GM12878 (cell line): Measurements from ENCODE around the gene DICER1. TPM values are rescaled to one million over a fixed set of nuclear protein-coding genes. Genes with fewer than 3 reads are reported as not detected.

Source experiments
- ATAC-seq: fragments of 200-7000 bp; cut with Tn5 transposase; 3 replicates; pipeline ENCODE4 v1.9.1; 2020; ENCODE audit warnings: mild to moderate bottlenecking, moderate library complexity
- BruUV-seq: library from RNA; stranded (reverse); fragments of 400-500 nt; replicated peaks from 2 replicates; lab custom pipeline; 2021; lab: Mats Ljungman, UMichigan
- CTCF ChIA-PET: fragments of 300-600 bp; sonication (Branson Sonifier 250); formaldehyde crosslinking; extraction: SDS; loops from one replicate; lab custom pipeline; 2021; ENCODE audit warnings: inconsistent platforms; lab: Yijun Ruan, JAX
- POLR2A ChIA-PET: fragments of 350-600 bp; formaldehyde crosslinking; extraction: SDS; loops from one replicate; lab custom pipeline; 2021; ENCODE audit warnings: inconsistent platforms; lab: Charles Lee
- RAD21 ChIA-PET: fragments of 300-600 bp; sonication (Branson Sonifier 250); formaldehyde crosslinking; loops from one replicate; lab custom pipeline; 2023; ENCODE audit warnings: antibody characterized with exemption; ENCODE audit not compliant: unreplicated experiment; lab: Charles Lee
- SMC1A ChIA-PET: fragments of 300-600 bp; sonication (Branson Sonifier 250); formaldehyde crosslinking; loops from one replicate; lab custom pipeline; 2023; ENCODE audit not compliant: unreplicated experiment, uncharacterized antibody; lab: Charles Lee
- DNase-seq: peaks from one replicate; pipeline ENCODE4 v3.0.0-alpha.2; 2011; ENCODE audit warnings: low read depth, low spot score
- FAIRE-seq: peaks from 3 replicates; lab custom pipeline; 2011; peaks lifted over from hg19 to GRCh38; lab: Jason Lieb, UNC
- H2AFZ ChIP-seq: 2 replicates; pipeline ENCODE4 v1.6.0; 2011; ENCODE audit warnings: low read depth, low read length, control low read depth; ENCODE audit not compliant: control insufficient read depth
- H3K27ac ChIP-seq: 2 replicates; pipeline ENCODE4 v1.5.1; 2011; ENCODE audit warnings: control low read depth; ENCODE audit not compliant: control insufficient read depth, insufficient read depth
- H3K27me3 ChIP-seq, 2 experiments: replicated peaks in 1 of 2; 2 replicates each; pipeline versions ENCODE4 v1.6.0 to v1.6.1; 2011; ENCODE audit warnings: low read length in 1 of 2; ENCODE audit not compliant: control insufficient read depth in 2 of 2, insufficient read depth in 2 of 2
- H3K36me3 ChIP-seq, 2 experiments: 2 replicates each; pipeline ENCODE4 v1.5.1; 2011; ENCODE audit warnings: low read length in 1 of 2; ENCODE audit not compliant: control insufficient read depth in 2 of 2, insufficient read depth in 2 of 2
- H3K4me1 ChIP-seq: 2 replicates; pipeline ENCODE4 v1.6.1; 2011; ENCODE audit warnings: mild to moderate bottlenecking, low read length, moderate library complexity, mixed read lengths; ENCODE audit not compliant: control insufficient read depth, insufficient read depth
- H3K4me2 ChIP-seq: 2 replicates; pipeline ENCODE4 v1.6.0; 2011; ENCODE audit warnings: control low read depth; ENCODE audit not compliant: control insufficient read depth, insufficient read depth
- H3K4me3 ChIP-seq: fragments of 200-600 bp; sonication (generic); 2 replicates; pipeline ENCODE4 v1.5.1; 2016
- H3K79me2 ChIP-seq: 2 replicates; pipeline ENCODE4 v1.6.0; 2011; ENCODE audit warnings: low read length; ENCODE audit not compliant: control insufficient read depth, insufficient read depth
- H3K9ac ChIP-seq: 2 replicates; pipeline ENCODE4 v1.8.0; 2011; ENCODE audit warnings: low read length, control low read depth, mixed read lengths; ENCODE audit not compliant: control insufficient read depth, insufficient read depth
- H3K9me3 ChIP-seq: replicated peaks from 3 replicates; pipeline ENCODE4 v1.5.1; 2011; ENCODE audit warnings: mild to moderate bottlenecking, low read length; ENCODE audit not compliant: control insufficient read depth, insufficient read depth
- H4K20me1 ChIP-seq: 2 replicates; pipeline ENCODE4 v1.6.0; 2011; ENCODE audit not compliant: control insufficient read depth, insufficient read depth
- CHD1 ChIP-seq: IDR thresholded peaks from 2 replicates; pipeline ENCODE4 v1.6.1; 2012; ENCODE audit warnings: low read depth, low read length, improper control_type of control experiment
- CHD2 ChIP-seq: IDR thresholded peaks from 2 replicates; pipeline ENCODE4 v1.6.1; 2011; ENCODE audit warnings: low read depth, low read length, improper control_type of control experiment, borderline replicate concordance
- GABPA ChIP-seq: IDR thresholded peaks from 2 replicates; pipeline ENCODE4 v1.6.1; 2014; ENCODE audit warnings: antibody characterized with exemption, low read depth, mild to moderate bottlenecking, inconsistent platforms
- KLF5 ChIP-seq: fragments of 450-650 bp; IDR thresholded peaks from 2 replicates; pipeline ENCODE4 v1.6.1; 2014; ENCODE audit warnings: mild to moderate bottlenecking; ENCODE audit not compliant: partially characterized antibody
- PAX5 ChIP-seq: IDR thresholded peaks from 2 replicates; pipeline ENCODE4 v1.6.1; 2011; ENCODE audit warnings: low read depth, low read length, borderline replicate concordance
- RCOR1 ChIP-seq: conservative IDR thresholded peaks from 2 replicates; pipeline ENCODE4 v1.6.1; 2012; ENCODE audit warnings: low read depth, low read length, improper control_type of control experiment
- SMC3 ChIP-seq: IDR thresholded peaks from 2 replicates; pipeline ENCODE4 v1.6.1; 2011; ENCODE audit warnings: low read length, improper control_type of control experiment, borderline replicate concordance
- WGBS: methylation state at CpG from one replicate; pipeline ENCODE4 v1.1.6; 2016; ENCODE audit warnings: low lambda C conversion rate; ENCODE audit not compliant: insufficient replicate concordance, insufficient coverage; ENCODE audit errors: missing lambda C conversion rate; 5-methylcytosine and 5-hydroxymethylcytosine counted together
- in situ Hi-C: fragments of 300-500 bp; cut with MboI; formaldehyde crosslinking; loops from 9 replicates; pipeline ENCODE4 v1.14.3; 2018; ENCODE audit warnings: mixed read lengths
- intact Hi-C: fragments of 100-400 bp; cut with micrococcal nuclease; formaldehyde crosslinking; loops from one replicate; pipeline ENCODE4 v1.14.2; 2022; ENCODE audit not compliant: unreplicated experiment
- polyA plus RNA-seq, 11 experiments: library from polyadenylated mRNA; depleted of rRNA in 4 of 11; unstranded in 6 of 11; stranded (reverse) in 5 of 11; fragments of >200 nt; fragmentation: Nextera tagmentation in 4 of 11; fragmentation: Illumina TruSeq in 1 of 11; extraction: Ambion mirVana in 4 of 11; extraction: Trizol in 1 of 11; gene quantifications; 1 replicate in 1 of 11; 2 replicates in 10 of 11; pipeline versions ENCODE4 v1.2.1 to v1.2.3, GENCODE V29; 2011 to 2016; ENCODE audit warnings: inconsistent platforms in 2 of 11, missing spikeins in 2 of 11, low read depth in 1 of 11
- total RNA-seq, 4 experiments: library from RNA; depleted of rRNA in 3 of 4; stranded (reverse); fragments of >200 nt in 3 of 4; fragmentation: Illumina TruSeq in 1 of 4; extraction: Trizol in 1 of 4; gene quantifications; 2 replicates each; pipeline versions ENCODE4 v1.2.1 to v1.2.3, GENCODE V29; 2013 to 2021
- TF ChIP-seq, protein P1 (sequence below): fragments of 450-650 bp; IDR thresholded peaks from 2 replicates; pipeline ENCODE4 v1.6.1; 2017; ENCODE audit warnings: mild to moderate bottlenecking, moderate library complexity
- TF ChIP-seq, protein P2 (sequence below): fragments of 450-650 bp; IDR thresholded peaks from 2 replicates; pipeline ENCODE4 v1.6.1; 2017; ENCODE audit warnings: mild to moderate bottlenecking, moderate library complexity

The DICER1 gene
- total and polyA plus RNA-seq, 10 of the 15 experiments (the other 5 are each of a cell fraction or from before 2014, with no cell fraction given): 6.8 to 70.8 (median 37.1) TPM

DNA sequence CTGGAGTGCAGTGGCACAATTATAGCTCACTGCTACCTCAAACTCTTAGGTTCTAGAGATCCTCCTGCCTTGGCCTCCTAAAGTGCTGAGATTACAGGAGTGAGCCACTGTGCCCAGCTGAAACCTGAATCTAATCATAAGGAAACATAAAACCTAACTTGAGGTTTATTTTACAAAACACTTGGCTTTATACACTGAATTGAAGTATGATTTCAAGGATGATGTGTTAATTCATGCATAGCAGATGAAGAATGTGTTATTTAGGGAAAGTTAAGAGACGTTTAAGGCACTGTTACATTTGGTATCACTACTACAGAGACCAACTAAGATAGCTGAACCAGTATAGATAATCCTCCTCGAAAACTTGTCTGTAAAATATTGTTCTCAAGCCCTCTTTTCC is 6.4 kb downstream of the DICER1 start (continued):
- TF ChIP-seq, protein P1, sequence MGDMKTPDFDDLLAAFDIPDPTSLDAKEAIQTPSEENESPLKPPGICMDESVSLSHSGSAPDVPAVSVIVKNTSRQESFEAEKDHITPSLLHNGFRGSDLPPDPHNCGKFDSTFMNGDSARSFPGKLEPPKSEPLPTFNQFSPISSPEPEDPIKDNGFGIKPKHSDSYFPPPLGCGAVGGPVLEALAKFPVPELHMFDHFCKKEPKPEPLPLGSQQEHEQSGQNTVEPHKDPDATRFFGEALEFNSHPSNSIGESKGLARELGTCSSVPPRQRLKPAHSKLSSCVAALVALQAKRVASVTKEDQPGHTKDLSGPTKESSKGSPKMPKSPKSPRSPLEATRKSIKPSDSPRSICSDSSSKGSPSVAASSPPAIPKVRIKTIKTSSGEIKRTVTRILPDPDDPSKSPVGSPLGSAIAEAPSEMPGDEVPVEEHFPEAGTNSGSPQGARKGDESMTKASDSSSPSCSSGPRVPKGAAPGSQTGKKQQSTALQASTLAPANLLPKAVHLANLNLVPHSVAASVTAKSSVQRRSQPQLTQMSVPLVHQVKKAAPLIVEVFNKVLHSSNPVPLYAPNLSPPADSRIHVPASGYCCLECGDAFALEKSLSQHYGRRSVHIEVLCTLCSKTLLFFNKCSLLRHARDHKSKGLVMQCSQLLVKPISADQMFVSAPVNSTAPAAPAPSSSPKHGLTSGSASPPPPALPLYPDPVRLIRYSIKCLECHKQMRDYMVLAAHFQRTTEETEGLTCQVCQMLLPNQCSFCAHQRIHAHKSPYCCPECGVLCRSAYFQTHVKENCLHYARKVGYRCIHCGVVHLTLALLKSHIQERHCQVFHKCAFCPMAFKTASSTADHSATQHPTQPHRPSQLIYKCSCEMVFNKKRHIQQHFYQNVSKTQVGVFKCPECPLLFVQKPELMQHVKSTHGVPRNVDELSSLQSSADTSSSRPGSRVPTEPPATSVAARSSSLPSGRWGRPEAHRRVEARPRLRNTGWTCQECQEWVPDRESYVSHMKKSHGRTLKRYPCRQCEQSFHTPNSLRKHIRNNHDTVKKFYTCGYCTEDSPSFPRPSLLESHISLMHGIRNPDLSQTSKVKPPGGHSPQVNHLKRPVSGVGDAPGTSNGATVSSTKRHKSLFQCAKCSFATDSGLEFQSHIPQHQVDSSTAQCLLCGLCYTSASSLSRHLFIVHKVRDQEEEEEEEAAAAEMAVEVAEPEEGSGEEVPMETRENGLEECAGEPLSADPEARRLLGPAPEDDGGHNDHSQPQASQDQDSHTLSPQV: no peak
- TF ChIP-seq GABPA: no peak

DNA sequence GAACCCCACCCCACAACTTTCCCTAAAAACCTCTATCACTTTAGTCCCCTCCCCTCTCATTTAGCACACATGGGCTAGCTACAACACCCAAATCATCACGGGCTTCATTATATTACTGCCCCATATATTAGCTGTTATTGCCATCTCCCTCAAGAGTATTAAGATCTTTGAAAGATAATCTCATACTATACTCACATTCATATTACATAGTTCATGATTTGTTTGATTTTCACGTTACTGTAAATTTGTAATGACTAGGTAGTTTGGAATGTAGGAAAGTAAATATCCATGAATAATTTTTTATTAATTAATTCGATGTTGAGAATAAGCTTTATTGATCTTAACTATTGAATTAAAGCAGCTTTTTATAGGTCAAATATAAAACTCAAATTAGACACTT is 7.9 kb downstream of the DICER1 start:
- H3K9ac ChIP-seq: no peak overlapping the region
- no peak for FAIRE-seq
- TF ChIP-seq CHD2: no peak
- TF ChIP-seq RCOR1: no peak
- TF ChIP-seq PAX5: no peak
- TF ChIP-seq CHD1: no peak
- no peak for TF ChIP-seq KLF5
- no peak for TF ChIP-seq SMC3
- TF ChIP-seq, protein P2, sequence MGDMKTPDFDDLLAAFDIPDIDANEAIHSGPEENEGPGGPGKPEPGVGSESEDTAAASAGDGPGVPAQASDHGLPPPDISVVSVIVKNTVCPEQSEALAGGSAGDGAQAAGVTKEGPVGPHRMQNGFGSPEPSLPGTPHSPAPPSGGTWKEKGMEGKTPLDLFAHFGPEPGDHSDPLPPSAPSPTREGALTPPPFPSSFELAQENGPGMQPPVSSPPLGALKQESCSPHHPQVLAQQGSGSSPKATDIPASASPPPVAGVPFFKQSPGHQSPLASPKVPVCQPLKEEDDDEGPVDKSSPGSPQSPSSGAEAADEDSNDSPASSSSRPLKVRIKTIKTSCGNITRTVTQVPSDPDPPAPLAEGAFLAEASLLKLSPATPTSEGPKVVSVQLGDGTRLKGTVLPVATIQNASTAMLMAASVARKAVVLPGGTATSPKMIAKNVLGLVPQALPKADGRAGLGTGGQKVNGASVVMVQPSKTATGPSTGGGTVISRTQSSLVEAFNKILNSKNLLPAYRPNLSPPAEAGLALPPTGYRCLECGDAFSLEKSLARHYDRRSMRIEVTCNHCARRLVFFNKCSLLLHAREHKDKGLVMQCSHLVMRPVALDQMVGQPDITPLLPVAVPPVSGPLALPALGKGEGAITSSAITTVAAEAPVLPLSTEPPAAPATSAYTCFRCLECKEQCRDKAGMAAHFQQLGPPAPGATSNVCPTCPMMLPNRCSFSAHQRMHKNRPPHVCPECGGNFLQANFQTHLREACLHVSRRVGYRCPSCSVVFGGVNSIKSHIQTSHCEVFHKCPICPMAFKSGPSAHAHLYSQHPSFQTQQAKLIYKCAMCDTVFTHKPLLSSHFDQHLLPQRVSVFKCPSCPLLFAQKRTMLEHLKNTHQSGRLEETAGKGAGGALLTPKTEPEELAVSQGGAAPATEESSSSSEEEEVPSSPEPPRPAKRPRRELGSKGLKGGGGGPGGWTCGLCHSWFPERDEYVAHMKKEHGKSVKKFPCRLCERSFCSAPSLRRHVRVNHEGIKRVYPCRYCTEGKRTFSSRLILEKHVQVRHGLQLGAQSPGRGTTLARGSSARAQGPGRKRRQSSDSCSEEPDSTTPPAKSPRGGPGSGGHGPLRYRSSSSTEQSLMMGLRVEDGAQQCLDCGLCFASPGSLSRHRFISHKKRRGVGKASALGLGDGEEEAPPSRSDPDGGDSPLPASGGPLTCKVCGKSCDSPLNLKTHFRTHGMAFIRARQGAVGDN: no peak
- no peak overlapping the region for H2AFZ ChIP-seq
- no peak overlapping the region for H3K4me2 ChIP-seq
- POLR2A ChIA-PET: interaction anchor here (0.5 to 2.9 kb wide), 4 partner anchors 8 to 49 kb away, joined by 3 to 9 read pairs (median 4); no protein-coding TSS in a partner anchor
- RAD21 ChIA-PET: interaction anchor here (0.6 to 1.1 kb wide), 4 partner anchors 9 to 69 kb away, joined by 3 read pairs; no protein-coding TSS in a partner anchor
- CTCF ChIA-PET: interaction anchor here (0.8 to 1.7 kb wide), 5 partner anchors 9 to 212 kb away, joined by 3 to 6 read pairs (median 4); no protein-coding TSS in a partner anchor
- no peaks in the 10 kb centered on the region for H3K27me3 ChIP-seq
- peaks cover 0 to 2% of the 10 kb centered on the region in 2 experiments; a peak in 2 of 4 replicates for H3K36me3 ChIP-seq
- H4K20me1 ChIP-seq: no peaks in the 10 kb centered on the region
- H3K4me1 ChIP-seq: peaks cover 7% of the 10 kb centered on the region
- in situ Hi-C loops (no loop called here), intact Hi-C loops (no loop called here)
- SMC1A ChIA-PET: interaction anchor here (1.0 to 4.1 kb wide), 9 partner anchors 9 to 65 kb away, joined by 3 to 16 read pairs (median 6); no protein-coding TSS in a partner anchor
- BruUV-seq: no TSS peak
- peaks cover 94% of the 10 kb centered on the region for H3K79me2 ChIP-seq
- H3K9me3 ChIP-seq: peaks cover 11% of the 10 kb centered on the region
- WGBS: 96% methylated on average over 3 of the region's 3 CpGs
- no peak for ATAC-seq
- H3K4me3 ChIP-seq: no peak overlapping the region
- H3K27ac ChIP-seq: no peak overlapping the region
- DNase-seq: no peak
